HL-60 (cell line): ENCODE results near the gene OTOL1.

ENCODE experiments used
- CTCF ChIP-seq: IDR thresholded peaks from one replicate; pipeline ENCODE4 v1.5.1; 2011; ENCODE audit warnings: low read length, control low read depth, inconsistent platforms; ENCODE audit not compliant: insufficient read depth
- GABPA ChIP-seq: IDR thresholded peaks from 2 replicates; pipeline ENCODE4 v1.6.1; 2012; ENCODE audit warnings: low read depth
- POLR2AphosphoS5 ChIP-seq: IDR thresholded peaks from 2 replicates; pipeline ENCODE4 v1.6.1; 2012; ENCODE audit warnings: low read depth
- REST ChIP-seq: IDR thresholded peaks from 2 replicates; pipeline ENCODE4 v1.6.1; 2012; ENCODE audit warnings: low read depth; ENCODE audit not compliant: insufficient replicate concordance
- SPI1 ChIP-seq: IDR thresholded peaks from 2 replicates; pipeline ENCODE4 v1.6.1; 2012; ENCODE audit warnings: low read depth, mild to moderate bottlenecking, borderline replicate concordance

DNA sequence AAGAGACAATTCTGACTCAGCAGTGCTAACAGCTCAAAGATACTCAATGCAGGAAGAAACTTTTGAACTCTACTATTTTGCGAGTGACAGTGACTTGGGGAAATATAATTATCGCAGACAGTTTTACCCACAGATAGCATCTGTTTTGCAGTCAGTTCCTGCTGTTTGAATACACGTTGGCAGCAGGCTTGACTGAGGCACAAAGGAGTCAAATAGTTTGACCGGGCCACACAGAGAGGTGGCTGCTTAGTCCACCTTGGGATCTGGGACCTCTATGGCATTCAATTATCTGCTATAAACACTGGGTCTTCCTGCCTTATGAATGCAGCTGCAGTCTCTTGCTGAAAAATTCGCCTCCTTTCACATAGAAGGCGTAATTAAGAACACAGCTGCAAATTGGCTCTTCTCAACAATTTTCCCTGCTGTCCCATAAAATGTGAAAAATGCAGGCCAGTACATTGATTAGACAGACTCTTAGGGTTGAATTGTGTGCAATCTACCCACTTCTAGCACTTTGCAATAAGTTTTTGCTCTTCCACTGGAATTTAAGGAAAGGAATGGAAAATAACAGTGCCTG lies 56.5 kb downstream of the OTOL1 start:
- TF ChIP-seq POLR2AphosphoS5 (no peak), GABPA (no peak), CTCF (no peak), REST (no peak), SPI1 (no peak)
